Stimulated activated CD8-positive, alpha-beta memory T cell treated with anti-CD3 and anti-CD28 coated beads, Interleukin-12 subunit alpha, Interleukin-12 subunit beta, amount 100 ng/mL, for 24 hours (primary cell): ENCODE measurements around the gene GHITM.
"Not testable (repeated sequence)": the region's sequence is repeated elsewhere in the genome, so short reads cannot be mapped to it uniquely, and the experiment has no call there.

Experiments used
- DNase-seq: peaks from one replicate; pipeline ENCODE4 v3.0.0-alpha.2; 2020; ENCODE audit errors: extremely low read depth

GHITM gene

DNA sequence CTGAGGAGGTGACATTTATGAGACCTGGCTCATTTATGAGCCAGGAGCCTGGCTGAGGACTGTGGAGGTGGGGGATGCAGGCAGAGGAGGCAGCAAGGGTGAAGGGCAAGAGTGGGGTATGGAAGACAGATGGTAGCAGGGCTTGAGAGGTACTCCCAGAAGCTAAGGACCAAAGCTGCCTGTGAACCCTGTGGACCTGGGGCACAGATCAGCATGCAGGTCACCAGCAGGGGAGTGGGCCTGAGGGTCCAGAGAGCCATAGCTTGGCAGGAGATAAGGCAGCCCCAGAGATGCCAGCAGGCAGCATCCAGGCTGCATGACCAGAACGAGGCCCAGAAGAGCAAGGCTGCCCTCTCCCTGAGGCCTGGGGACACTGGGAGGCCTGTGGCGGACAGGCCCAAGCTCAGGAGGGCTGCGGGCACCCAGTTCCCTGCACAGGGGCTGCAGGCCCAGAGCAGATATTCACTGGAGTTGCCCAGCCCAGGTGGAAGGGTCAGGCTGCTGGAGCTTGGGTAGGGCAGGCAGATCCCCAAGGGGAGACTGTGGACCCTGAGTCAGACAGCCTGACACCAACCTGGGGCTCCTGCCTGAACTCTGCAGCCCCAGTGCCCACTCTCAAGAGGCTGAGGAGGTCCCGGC, 37.6 kb downstream of the GHITM start:
- no peak for DNase-seq

DNA sequence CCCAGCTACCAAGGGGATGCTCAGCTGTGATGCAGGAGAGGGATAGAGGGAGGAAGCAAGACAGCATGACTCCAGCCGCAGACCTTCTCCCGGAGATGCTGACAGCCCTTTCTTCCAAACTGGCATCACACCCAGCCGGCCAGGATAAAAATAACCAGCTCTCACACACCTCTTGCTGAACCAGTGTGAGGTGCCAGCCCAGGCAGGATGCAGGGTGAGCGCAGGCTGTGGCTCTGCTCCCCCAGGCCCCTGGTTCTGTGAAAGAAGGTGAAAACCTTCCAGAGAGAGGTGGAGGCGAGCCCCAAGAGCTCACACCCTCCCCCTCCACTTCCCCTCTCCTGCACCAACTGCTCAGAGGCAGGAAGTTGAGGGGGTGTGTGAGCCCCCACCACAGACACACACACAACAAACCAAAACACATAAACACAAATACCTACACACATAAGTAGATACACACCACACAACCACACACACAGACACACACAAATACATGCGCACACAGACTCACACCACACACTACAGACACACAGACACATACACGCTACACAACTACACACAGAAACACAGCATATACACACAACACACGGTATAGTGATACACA, 38.3 kb downstream of the GHITM start:
- no peak for DNase-seq

GRCh38 chr10:84178160-84178609, 38.9 kb downstream of the GHITM start:
- no peak for DNase-seq

DNA sequence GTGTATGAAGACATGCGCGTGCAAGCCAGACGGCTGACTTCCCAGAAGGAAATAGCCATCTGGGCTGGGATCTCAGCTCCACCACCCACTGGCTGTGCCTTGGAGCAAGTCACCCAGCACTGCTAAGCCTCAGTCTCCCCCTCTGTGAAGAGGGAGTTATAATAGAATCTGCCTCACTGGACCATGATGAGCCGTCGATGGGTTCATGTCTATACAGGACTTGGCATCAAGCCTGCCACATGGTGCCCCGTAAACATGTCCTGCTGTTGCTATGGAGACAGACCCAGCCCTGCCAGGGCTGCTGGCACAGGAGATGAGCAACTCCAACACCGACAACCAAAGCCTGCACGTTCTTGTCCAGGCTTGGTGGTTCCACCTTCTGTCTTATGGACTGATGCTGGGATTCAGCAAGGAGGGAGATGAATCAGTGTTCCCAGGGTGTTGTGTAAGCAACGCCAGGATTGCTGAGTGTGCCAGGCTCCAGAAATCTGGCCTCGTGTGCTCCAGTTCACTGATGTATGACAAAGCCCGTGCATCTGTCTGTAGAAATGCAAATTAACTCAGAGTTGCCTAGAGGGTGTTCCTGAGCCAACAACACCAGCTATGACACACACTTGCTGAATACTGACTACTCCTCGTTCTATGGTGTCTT, 39.9 kb downstream of the GHITM start:
- DNase-seq: no peak

GRCh38 chr10:84180386-84180785, 41.1 kb downstream of the GHITM start:
- not testable (repeated sequence) for DNase-seq

DNA sequence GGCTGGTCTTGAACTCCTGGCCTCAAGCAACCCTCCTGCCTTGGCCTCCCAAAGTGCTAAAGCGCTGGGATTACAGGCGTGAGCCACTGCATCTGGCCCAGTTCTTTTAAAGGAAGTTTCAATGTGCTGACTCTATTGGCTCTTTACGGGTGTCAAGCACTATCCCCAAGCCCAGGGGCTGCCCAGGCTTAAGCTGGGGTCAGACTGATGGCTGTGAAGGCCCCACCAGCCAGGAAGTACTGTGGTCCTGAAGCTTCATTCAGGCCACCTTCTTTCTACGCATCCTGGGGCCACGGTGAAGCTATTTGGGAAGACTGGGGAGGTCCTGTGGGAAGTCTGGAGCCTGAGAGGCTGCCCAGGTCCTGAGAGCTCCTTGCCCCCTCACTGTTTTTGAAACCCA, 42.3 kb downstream of the GHITM start:
- DNase-seq: no peak

DNA sequence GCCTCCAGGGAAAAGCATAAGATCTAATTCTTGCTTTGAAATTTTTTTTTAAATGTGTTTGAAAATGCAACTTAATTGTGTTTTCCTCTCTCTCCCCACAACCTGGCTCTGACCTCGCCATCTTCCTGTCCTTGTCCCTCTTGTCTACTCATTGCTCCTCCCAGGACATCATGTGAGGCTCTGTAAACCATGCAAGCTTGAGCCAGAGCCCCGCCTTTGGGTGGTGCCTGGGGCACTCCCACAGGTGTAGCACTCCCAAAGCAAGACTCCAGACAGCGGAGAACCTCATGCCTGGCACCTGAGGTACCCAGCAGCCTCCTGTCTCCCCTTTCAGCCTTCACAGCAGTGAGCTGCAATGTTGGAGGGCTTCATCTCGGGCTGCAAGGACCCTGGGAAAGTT, 45.2 kb downstream of the GHITM start:
- DNase-seq: no peak

GRCh38 chr10:84185526-84186175, 46.3 kb downstream of the GHITM start:
- DNase-seq: no peak

GRCh38 chr10:84188815-84189214, 49.5 kb downstream of the GHITM start:
- DNase-seq: no peak

- DNase-seq: no peak
Measured at GRCh38 chr10:84190621-84191020, 51.3 kb downstream of the GHITM start.

GRCh38 chr10:84191106-84191505, 51.8 kb downstream of the GHITM start:
- DNase-seq: no peak

GRCh38 chr10:84193327-84193726, 54.0 kb downstream of the GHITM start:
- no peak for DNase-seq

DNA sequence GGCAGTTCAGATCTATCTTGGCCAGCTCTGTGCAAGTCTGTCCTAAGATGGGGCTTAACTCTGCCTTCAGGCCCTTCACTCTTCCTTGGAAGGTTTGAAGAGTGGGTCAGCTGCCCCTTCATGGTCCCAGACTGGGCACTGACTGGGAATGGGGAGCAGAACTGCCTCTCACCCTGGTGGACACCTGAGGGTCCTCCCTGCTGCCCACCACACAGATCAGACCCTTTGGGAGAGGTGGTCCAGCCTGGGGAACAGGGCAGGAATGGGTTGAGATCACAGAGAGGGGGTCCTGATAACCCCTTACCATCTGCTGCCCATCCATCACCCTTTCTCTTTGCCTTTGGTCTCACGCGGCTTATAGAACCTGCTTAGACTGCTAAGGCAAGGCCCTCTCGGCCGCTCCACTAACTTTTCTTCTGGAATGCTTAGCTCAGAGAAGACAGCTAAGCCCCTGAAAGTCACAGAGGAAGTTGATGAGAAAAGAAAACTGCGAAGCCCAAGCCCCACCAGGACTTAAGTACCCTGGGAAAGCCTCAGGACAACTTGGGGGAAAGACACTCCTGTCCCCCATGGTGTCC, 54.6 kb downstream of the GHITM start:
- DNase-seq: no peak

- peak; percentile 16 for DNase-seq
Measured at GRCh38 chr10:84194424-84195043, 55.2 kb downstream of the GHITM start, which contains the start of gene CDHR1. Gene CDHR1, plus strand, starts transcription at chr10:84194537. Its CDS starts 224 bp downstream, at chr10:84194761.

DNA sequence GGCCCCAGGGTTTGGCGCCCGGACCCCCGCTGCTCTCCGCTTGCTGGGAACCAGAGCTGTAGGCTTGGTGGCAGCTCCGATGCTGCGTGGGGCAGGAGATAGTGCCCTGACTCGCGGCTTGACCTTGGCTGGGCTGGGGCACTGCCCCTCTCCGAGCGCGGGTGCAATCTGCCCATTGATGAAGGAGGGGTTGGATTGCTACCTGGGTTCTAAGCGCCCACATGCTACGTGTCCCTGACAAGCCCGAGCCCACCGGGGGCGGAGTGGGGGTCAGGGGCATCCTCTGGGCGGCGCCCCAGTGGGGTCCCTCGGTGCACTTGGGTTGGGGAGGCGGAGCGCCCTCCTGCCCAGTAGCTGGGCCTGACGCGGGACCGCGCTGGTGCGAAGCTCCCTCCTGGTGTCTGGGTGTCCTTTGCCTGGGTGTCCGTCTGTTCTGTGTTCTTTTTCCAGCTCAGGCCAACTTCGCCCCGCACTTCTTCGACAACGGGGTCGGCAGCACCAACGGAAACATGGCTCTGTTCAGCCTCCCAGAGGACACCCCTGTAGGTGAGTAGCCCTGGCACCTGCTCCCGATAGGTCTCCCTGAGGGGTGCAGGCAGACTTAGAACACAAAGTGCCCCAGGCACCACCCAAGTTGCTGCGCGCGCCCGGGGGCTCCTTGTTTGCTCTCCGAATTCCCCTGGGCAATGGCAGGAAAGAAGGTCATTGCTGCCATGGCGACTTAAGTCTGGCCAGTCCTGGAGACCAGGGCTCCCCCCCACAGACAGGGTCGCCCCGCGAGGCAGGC, 55.9 kb downstream of the GHITM start:
- no peak for DNase-seq

DNA sequence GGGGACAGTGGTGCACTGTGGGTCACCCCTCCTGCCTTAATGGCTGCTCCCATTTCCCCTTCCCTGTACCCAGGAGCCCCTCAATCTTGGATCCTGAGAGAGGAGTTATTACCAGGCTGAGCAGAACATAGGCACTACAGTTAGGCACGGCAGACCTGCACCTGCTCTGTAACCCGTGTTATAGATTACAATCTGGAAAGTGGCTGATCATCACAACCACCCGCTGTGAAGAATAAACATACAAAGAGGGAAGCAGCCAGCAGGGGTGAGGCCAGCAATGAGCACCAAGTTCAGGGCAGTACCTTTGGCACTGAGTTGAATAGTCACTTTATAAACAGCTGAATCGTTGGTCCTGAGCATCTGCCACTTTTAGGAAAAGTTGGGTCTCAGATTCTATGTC, 56.8 kb downstream of the GHITM start:
- DNase-seq: no peak

DNA sequence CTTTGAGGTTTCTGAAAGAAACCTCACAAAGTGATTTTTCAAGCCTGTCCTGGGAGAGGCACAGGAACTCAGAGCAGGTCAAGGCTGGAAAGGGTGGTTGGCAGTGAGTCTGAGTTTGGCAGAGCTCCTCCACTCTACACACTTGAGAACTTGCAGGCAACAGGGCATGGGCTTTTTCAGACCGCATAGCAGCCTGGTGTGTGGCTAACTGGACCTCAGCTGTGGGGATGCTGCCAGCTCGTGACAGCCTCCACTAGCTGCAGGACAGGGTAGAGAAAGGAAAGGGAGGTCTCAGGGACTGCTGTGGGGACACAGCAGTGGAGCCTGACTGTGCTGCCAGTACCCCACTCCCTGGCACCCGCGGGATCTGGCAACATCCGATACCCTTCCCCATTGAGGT, 57.6 kb downstream of the GHITM start:
- DNase-seq: no peak

DNA sequence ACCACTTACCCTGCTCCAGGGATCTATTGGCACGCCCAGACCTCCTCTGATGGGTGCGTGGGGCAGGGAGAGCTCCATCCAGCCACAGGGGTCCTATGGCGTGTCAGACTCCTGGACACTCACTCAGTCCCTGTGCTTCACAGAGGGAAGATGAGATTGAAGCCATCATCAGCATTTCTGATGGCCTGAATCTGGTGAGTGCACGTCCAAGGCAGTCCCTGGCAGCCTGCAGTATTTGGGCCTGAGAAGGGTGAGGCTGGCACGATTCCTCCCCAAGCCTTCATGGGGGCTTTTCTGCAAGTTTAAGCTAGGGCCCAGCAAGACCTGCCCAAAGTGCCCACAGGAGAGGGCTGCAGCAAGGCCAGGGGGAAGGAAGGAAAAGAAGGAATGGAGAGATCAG, 58.3 kb downstream of the GHITM start:
- DNase-seq: no peak

DNA sequence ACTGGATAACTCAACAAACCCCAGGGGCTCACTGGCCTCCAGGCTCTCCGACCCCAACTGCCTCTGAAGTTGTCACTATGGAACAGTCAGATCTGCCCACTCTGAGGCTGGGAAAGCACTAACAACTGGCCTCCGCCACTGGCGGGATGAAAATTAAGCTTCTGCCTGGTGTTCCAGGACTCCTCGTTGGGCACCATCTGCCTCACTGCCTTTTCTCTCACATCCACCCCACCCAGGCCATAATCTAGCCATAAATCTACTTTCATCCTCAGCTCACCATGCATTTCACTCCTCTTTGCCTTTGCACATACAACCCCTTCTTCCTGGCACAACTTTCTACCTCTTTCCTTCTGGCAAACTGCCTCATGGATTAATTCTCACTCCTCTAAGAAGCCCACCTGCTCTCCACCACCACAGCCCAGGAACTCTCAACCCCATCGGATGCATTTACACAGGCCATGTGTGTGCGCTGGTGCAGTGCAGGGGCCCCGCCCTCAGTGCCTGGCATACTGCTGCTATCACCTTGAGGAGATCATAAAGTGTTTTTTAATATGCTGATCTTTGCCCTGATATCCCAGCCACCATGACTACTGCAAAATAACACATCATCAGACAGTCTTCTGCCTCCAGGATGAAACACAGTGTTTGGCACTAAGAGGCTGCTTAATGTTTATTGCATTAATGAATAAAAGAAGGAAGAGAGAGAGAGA, 59.1 kb downstream of the GHITM start:
- DNase-seq: no peak

DNA sequence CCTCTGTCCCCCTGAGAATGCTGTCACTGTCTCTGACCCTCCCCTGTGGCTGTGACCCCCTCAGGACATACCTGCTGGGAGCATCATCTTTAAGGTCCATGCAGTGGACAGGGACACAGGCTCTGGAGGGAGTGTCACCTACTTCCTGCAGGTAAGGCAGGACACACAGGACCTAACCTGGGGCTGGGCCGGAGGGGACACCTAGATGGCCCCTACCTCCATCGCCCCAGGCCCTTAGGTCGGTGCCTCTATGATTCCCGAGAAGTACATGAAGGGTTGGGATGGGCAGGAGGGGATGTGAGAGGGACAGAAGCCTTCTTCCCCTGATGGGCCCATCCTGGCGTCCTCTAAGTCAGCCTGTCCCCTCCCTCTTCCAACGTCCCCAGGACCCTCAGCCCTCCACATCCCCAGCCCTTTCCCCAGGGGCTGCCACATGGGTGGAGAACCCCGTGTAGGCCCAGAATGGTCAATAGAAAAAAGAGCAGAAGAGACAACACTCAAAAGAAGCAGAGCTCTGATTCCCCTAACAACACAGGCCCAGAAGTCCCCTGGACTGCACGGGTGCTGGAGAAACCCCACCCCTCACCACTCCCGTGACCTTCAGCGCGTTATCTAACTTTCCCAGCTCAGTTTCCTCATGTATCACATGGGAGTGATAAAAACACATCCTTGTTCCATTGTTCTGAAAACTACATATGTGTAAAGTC, 61.4 kb downstream of the GHITM start:
- no peak for DNase-seq
